B cell (primary cell): ENCODE results near the gene GCA.

Source experiments
- CTCF ChIP-seq: fragments of 200-600 bp; IDR thresholded peaks from one replicate; pipeline ENCODE4 v1.8.0; 2022; ENCODE audit warnings: antibody characterized with exemption, mild to moderate bottlenecking
- EZH2 ChIP-seq: IDR thresholded peaks from 2 replicates; pipeline ENCODE4 v1.6.1; 2012; ENCODE audit warnings: borderline replicate concordance, low read depth, mild to moderate bottlenecking, moderate library complexity, low read length; ENCODE audit not compliant: insufficient read depth, poor library complexity, severe bottlenecking

- no peak for TF ChIP-seq CTCF
- TF ChIP-seq EZH2, result no peak
Measured at GRCh38 chr2:162382278-162382677, 38.3 kb downstream of the GCA start.
